HepG2 (cell line): ENCODE measurements around the gene NTM.

Source experiments
- FOXA1 ChIP-seq, 2 experiments: fragments of 450-650 bp in 1 of 2; sonication (generic) in 1 of 2; formaldehyde crosslinking in 1 of 2; IDR thresholded peaks; 2 replicates each; pipeline versions ENCODE4 v1.4.0 to v1.6.1; 2016 to 2020; ENCODE audit warnings: missing genetic modification reagents in 1 of 2
- FOXP1 ChIP-seq, 2 experiments: fragments of 450-650 bp in 1 of 2; IDR thresholded peaks; 2 replicates each; pipeline ENCODE4 v1.6.1; 2017 to 2018; ENCODE audit warnings: antibody characterized with exemption in 1 of 2
- IRF9 ChIP-seq: sonication (generic); formaldehyde crosslinking; IDR thresholded peaks from 2 replicates; pipeline ENCODE4 v1.8.0; 2022; ENCODE audit warnings: missing genetic modification reagents, mild to moderate bottlenecking, borderline replicate concordance
- SMC3 ChIP-seq: IDR thresholded peaks from 2 replicates; pipeline ENCODE4 v1.6.1; 2011; ENCODE audit warnings: low read length, improper control_type of control experiment
- TP53 ChIP-seq: sonication (generic); formaldehyde crosslinking; conservative IDR thresholded peaks from 2 replicates; pipeline ENCODE4 v1.4.0; 2020; ENCODE audit warnings: missing genetic modification reagents
- ZSCAN12 ChIP-seq: sonication (generic); formaldehyde crosslinking; IDR thresholded peaks from 2 replicates; pipeline ENCODE4 v1.9.0; 2021; ENCODE audit warnings: mild to moderate bottlenecking, missing genetic modification reagents
- TF ChIP-seq, protein P1 (sequence below): sonication (generic); formaldehyde crosslinking; IDR thresholded peaks from 2 replicates; pipeline ENCODE4 v1.4.0; 2020; ENCODE audit warnings: missing genetic modification reagents

DNA sequence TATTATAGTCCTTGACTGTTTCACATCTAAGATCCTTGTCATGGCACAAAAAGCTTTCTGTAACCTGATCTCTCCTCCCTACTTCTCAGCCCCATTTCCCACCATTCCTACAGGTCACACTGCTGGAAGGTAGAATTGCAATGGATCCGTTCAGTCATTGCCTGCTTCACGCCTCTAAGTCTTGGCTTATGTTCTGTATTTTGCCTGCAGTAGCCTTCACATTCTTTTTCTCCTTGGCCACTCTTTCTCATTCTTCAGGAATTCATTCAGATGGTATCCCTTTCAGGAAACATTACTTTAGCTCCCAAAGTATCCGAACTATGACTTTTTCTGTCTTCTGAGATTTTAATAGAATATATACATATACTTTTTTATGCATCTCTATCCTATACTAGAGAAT lies 731.5 kb downstream of the NTM start:
- no peak for TF ChIP-seq FOXP1 (IDR thresholded peaks at IDR 0.05)
- no peak for TF ChIP-seq FOXP1 (CRISPR knock-in tag; IDR thresholded peaks at IDR 0.05)
- TF ChIP-seq IRF9 (CRISPR knock-in tag), result no peak
- TF ChIP-seq SMC3, result no peak
- TF ChIP-seq ZSCAN12 (CRISPR knock-in tag), result no peak
- TF ChIP-seq, protein P1, sequence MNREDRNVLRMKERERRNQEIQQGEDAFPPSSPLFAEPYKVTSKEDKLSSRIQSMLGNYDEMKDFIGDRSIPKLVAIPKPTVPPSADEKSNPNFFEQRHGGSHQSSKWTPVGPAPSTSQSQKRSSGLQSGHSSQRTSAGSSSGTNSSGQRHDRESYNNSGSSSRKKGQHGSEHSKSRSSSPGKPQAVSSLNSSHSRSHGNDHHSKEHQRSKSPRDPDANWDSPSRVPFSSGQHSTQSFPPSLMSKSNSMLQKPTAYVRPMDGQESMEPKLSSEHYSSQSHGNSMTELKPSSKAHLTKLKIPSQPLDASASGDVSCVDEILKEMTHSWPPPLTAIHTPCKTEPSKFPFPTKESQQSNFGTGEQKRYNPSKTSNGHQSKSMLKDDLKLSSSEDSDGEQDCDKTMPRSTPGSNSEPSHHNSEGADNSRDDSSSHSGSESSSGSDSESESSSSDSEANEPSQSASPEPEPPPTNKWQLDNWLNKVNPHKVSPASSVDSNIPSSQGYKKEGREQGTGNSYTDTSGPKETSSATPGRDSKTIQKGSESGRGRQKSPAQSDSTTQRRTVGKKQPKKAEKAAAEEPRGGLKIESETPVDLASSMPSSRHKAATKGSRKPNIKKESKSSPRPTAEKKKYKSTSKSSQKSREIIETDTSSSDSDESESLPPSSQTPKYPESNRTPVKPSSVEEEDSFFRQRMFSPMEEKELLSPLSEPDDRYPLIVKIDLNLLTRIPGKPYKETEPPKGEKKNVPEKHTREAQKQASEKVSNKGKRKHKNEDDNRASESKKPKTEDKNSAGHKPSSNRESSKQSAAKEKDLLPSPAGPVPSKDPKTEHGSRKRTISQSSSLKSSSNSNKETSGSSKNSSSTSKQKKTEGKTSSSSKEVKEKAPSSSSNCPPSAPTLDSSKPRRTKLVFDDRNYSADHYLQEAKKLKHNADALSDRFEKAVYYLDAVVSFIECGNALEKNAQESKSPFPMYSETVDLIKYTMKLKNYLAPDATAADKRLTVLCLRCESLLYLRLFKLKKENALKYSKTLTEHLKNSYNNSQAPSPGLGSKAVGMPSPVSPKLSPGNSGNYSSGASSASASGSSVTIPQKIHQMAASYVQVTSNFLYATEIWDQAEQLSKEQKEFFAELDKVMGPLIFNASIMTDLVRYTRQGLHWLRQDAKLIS (CRISPR knock-in tag), result no peak
- no peak for TF ChIP-seq TP53 (CRISPR knock-in tag)
- no peak for TF ChIP-seq FOXA1 (IDR thresholded peaks at IDR 0.05)
- TF ChIP-seq FOXA1 (CRISPR knock-in tag; IDR thresholded peaks at IDR 0.05), result no peak
